Globus pallidus (tissue), 1 donor: ENCODE data around the gene PRSS33.

Source experiments
- DNase-seq: peaks from one replicate; pipeline ENCODE4 v3.0.0-alpha.2; 2015; ENCODE audit warnings: low spot score

Gene PRSS33

DNA sequence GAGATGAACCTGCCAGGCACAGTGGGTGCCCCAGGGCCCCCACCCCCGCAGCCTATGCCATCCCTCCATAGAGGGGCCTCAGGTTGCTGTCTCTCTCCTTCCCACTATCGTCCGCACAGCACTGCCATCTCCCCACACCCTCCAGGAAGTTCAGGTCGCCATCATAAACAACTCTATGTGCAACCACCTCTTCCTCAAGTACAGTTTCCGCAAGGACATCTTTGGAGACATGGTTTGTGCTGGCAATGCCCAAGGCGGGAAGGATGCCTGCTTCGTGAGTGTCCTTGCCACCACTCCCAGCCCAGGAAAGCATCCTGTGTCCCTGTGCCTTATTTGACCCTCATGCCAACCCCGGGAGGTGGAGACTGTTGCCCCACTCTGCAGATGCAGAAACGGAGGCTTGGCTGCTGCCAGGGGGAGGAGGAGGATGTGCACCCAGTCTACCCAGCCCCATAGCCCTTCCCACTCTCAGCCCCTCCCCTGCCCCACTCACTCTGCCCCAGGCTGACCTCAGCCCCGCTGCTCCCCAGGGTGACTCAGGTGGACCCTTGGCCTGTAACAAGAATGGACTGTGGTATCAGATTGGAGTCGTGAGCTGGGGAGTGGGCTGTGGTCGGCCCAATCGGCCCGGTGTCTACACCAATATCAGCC, 33.6 kb upstream of the PRSS33 start:
- no peak for DNase-seq

DNA sequence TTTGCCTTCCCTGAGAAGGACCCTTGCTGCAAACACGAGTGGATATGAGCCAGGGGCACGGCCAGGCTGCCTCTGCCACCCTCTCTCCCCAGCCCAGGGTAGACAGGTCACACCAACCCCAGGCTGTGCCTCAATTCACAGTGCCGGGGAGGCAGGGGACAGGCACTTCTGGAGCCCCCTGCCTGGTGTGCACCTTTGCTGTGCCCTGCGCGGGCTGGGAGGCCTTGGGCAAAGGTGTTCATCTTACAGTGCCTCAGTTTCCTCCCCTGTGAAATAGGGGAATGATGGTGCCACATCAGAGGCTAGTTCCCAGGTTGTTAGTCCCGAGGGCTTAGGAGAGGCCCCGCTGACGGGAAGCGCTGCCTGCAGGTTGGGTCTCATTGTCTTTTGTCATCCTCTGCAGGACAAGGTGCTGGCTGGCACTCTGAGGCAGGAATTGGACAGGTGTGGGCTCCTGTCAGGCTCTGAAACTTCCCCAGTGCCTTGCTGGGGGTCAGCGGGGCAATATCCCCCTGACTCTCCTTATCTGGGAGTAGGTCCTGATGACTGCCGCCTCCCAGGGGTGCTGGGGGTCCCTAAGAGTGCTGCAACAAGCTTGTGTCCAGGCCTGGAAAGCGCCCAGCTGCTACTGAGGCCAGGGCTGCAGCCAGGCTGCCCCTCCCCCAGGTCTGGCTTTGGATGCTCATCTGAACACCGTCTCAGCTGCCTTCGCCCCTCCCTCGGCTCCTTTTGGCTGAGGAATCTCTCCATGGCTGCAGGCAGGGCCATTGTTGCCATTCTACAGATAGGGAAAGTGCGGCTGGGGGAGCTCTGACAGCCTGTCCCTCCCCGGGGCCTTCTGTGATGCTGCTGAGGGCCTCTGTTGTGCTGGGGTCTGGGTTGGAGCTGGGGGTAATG, 32.8 kb upstream of the PRSS33 start:
- DNase-seq, result no peak

- DNase-seq, result no peak
Observed at GRCh38 chr16:2819179-2819938, 32.0 kb upstream of the PRSS33 start.

GRCh38 chr16:2818272-2818876, 31.0 kb upstream of the PRSS33 start:
- DNase-seq, result no peak

GRCh38 chr16:2817340-2818271, 30.2 kb upstream of the PRSS33 start:
- no peak for DNase-seq

DNA sequence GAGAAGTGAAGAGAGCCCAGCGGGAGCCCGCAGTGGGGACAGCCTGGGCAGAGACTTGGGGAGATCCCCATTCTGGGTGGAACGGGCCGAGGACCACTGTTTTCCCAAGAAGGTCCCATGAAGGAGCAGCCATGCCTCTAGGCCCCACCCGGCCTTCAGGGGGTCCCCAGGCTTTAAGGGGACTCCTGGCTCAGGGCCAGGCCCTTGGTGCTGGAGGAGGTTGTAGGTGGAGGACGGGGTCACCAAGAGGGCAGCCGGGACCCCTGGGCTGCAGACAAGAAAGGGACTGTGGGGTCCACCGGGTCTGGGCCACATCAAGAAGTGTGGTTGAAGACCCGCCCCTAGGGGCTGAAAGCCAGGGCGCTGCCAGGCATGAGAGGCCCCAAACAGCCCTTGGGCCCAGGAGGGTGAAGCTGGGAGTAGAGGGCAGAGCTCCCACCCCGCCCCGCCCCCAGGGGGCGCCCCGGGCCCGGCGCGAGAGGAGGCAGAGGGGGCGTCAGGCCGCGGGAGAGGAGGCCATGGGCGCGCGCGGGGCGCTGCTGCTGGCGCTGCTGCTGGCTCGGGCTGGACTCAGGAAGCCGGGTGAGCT, 29.5 kb upstream of the PRSS33 start, which contains the start of gene PRSS21:
Gene PRSS21, plus strand, starts transcription at position 487 of the 589 bp plus-strand sequence. Its CDS starts 32 bp downstream, at position 519.
- DNase-seq, result no peak

DNA sequence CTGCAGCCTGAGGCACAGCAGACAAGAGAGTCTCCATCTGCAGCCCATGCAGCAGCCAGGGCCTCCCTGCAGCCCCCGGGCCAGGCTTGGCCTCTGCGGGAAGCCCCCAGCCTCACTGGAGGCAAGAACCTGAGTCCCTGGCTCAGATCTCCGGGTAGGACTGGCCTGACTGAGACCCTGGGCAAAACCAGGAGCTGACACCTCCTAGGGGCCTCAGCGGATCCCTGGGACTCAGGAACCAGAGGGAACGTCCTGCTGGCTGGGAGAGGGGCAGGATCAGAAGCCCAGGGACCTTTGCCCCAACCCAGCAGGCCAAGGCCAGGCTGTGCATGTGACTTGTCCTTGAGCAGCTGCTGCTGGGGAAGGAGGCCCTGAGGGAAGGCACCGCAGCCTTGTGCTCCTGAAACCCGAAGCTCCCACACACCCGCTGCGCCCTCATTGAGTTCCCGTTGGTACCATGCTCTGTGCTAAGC, 28.0 kb upstream of the PRSS33 start:
- no peak for DNase-seq

DNA sequence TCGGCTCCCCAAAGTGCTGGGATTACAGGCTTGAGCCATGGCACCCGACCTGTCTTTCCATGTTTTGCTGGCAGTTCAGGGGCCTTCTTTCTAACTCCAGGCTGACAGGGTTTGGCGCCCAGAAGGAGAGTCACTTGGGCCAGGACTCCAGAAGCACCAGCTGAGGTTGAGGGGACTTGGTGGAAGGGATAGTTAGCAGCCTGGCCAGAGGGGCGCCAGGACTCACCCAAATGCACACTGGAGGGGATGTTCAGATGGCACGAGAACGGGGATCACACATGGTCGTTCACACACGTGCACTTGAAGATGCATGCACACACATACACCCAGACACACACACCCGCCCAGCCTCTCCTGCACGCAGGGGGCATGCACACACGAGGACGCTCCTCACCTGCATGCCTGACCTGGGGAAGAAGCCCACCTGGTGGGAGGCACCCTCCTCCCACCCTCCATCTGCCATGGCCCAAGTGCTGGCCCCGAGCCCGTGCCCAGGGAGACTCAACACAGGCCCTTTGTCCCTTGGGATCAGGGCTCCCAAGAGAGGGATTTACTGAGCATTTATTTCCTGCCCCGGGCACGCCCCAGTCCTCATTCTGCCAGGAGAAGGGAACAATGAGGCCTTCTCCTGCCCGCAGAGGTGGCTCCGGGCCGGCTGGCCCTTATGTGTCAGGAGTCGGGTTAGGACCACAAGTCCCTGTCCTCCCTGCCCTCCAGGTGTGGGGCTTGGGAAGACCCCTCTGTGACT, 27.4 kb upstream of the PRSS33 start:
- DNase-seq, result no peak

DNA sequence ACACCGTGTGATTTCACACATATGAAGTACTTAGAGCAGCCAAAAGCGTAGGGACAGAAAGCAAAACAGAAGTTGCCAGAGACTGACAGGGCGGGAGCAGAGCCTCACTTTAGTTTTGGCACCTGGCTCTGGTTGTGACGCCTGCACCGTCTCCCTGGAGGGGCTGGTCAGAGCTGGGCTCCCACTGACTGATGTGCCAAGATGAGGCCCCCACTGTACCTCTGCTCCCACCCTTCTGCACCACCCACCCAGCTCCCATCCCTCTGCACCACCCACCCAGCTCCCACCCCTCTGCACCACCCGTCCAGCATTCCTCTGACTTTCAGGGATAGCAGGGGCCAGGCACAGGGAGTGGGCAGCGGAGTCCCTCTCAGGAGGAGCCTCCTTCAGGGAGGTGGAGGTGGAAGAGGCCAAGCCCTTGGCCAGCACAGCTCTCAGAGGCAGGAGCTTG, 26.4 kb upstream of the PRSS33 start:
- no peak for DNase-seq

DNA sequence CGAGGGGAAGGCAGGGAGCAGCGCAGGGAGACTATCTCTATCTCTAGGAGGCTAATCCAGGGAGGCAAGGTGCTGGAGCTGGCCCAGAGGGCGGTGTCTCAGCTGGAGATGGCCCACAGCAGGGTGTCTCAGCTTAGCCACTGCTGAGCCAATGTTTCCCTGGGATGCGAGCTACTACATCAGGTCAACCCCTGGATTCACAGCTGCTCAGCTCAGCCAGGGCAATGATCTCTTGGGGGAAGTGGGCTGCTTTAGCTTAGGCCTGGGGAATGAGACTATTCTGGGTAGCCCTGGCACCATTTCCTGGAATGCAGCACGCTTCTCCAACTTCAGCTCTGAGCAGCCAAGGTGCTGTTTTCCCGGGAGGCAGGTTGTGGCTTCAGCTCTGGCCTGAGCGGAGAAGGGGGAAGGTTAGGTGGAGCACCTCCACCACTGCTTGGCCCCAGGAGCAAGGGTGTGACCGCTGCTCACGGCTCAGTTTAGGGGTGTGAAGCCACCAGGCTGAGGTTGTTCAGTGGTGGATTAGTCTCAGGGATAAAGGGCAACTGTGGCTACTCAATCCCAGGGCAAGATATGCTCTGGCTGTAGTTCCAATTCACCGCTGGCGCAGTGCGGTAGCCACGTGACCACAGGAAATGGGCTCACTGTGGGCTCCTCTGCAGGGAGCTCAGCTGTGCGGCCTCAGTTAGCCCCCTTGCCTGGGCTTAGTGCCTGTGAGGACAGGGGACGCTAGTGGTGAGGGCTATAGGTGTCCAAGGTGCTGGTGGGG, 24.5 kb upstream of the PRSS33 start:
- no peak for DNase-seq

DNA sequence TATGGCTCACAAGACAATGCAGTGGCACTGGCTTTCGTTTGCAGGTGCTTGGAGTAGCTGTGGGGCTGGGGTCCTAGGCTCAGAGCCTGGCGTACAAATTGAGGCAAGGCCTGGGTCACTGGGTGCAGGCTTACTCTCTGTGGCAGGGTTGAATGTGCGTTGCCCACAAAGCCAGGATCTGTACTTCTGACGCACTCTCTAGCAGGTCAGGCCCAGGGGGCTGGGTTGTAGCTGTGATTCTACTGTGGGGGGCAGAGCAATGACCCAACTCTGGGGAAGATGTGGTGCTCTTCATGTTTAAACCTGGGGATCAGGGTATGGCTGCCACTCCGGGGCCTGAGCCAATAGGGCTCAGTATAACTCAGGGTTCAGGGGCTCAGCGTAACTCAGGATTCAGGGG, 23.3 kb upstream of the PRSS33 start:
- DNase-seq, result no peak

- DNase-seq, result no peak
Observed at GRCh38 chr16:2809149-2809760, 21.9 kb upstream of the PRSS33 start.

- no peak for DNase-seq
Observed at GRCh38 chr16:2808181-2808580, 20.8 kb upstream of the PRSS33 start.

- DNase-seq, result no peak
Observed at GRCh38 chr16:2806286-2806685, 18.9 kb upstream of the PRSS33 start.

- no peak for DNase-seq
Observed at GRCh38 chr16:2804728-2805127, 17.4 kb upstream of the PRSS33 start.

- no peak for DNase-seq
Observed at GRCh38 chr16:2803545-2804195, 16.3 kb upstream of the PRSS33 start.

- no peak for DNase-seq
Observed at GRCh38 chr16:2799859-2800226, 12.5 kb upstream of the PRSS33 start.
